GM20000 (cell line): ENCODE results near the gene SATB1.

Experiments used
- DNase-seq: peaks from one replicate; pipeline ENCODE4 v3.0.0; 2012; ENCODE audit warnings: low spot score
- CTCF ChIP-seq: IDR thresholded peaks from 2 replicates; pipeline ENCODE4 v1.5.1; 2012; ENCODE audit warnings: mild to moderate bottlenecking, control low read depth; ENCODE audit errors: extremely low read depth, missing control alignments

The SATB1 gene

GRCh38 chr3:18412684-18413083 is 12.5 kb downstream of the SATB1 start:
- no peak for DNase-seq
- TF ChIP-seq CTCF, result no peak

DNA sequence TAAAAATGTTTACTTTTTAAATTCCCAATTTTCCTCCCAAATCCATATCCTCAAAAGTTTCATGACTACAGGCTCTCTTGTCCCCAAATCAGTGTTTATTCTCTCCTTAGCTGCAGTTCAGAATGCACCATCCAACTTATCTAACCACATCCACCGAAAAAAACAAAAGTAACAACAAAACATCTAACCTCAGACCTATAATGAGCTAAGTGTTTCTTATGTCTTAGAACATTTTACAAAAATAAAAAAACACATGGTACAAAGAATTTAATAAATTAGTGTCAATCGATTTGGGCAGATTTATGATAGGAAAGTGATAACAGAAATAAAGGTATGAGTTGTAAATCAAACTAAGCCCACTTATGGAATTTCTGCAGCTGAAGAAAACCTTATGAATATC is 13.6 kb downstream of the SATB1 start:
- DNase-seq, result no peak
- TF ChIP-seq CTCF, result no peak

GRCh38 chr3:18410205-18410604 is 14.9 kb downstream of the SATB1 start:
- TF ChIP-seq CTCF, result no peak
- DNase-seq, result no peak

DNA sequence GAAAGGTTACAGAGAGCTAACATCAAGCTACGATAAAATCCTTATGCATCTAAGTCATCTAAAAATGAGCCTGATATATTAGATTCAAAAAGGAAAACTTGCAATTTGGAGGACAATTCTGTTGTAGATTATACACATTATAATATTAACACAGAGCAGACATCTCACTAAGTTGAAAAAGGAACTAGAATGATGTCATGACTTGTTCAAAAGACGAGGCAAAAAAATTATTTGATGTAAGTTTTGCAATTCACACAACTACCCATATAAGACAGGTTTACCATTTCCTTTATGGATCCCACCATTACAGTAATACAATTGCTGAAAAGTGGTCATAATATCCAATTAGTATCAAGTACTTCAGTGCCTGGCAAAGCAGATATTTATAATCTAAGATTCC is 15.9 kb downstream of the SATB1 start:
- TF ChIP-seq CTCF, result no peak
- no peak for DNase-seq

DNA sequence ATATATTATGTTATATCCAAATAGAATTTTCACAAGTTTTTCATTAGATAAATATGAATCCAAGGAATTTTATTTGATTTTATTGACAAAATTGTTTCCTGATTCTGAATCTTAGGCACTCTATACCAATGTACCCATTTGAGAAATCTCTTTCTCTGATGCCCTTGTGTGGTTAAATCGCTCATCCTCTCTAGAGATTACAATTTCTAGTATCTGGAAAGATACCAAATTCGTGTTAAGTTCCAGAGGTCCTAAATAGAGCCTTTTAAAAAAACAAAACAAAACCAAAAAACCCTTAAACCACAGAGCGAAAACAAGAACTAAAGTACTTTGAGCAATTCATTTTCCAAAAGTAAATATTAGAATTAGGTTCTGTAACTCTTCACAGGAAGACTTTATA is 20.0 kb downstream of the SATB1 start:
- TF ChIP-seq CTCF, result no peak
- no peak for DNase-seq

DNA sequence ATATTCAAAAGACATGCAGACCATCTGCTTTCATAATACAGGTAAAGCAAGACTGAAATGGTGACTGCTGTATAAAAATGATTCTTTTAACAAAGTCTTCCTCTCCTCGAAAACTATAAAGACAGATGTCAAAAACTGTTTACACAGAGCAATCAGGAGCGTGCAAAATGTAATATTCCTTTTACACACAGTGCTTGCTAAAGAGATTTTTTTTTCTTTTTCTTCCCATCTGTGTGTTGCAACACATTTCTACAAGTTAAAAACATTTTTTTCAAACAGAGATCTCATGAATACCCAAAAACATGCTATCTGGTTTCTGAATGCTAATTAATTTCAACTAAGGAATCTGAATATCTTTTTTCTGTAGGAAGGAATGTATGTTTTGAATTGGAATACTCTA is 22.1 kb downstream of the SATB1 start:
- TF ChIP-seq CTCF, result no peak
- no peak for DNase-seq

DNA sequence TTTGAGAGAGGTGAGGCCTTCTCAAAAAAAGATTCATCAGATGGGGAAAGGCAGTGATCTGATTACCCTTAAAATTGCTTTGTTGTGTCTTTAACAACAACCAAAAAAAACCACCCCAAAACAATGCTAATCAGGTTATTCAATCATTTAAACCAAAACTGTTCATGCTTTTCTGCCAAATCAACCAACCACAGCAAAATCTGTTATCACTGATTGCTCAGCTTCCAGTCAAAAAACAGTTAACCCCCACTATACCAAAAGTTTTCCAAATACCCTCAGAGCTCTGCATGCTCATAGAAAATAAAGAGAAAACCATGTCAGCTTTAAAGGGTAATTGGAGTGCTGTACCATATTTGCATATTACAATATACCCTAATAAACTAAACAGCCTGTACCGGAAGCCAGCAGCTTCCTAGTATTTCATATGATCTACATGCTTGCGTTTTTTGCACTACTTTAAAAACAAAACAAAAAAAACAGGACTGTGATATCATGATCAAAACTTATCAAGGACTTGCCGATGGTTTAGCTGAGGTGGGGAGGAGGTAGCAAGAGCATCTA is 22.8 kb downstream of the SATB1 start:
- no peak for TF ChIP-seq CTCF
- no peak for DNase-seq
